B cell (primary cell): ENCODE data around the gene TMTC4. TPM values are rescaled to one million over a fixed set of nuclear protein-coding genes. Genes with fewer than 3 reads are reported as not detected.

ENCODE experiments used
- ATAC-seq: fragments of 200-7000 bp; cut with Tn5 transposase; one replicate; pipeline ENCODE4 v1.10.0; 2021; ENCODE audit warnings: low read depth, mild to moderate bottlenecking, moderate number of reproducible peaks, moderate library complexity
- CTCF ChIA-PET: fragments of 350-600 bp; sonication (Branson Sonifier 250); formaldehyde crosslinking; loops from one replicate; lab custom pipeline; 2021; ENCODE audit warnings: antibody characterized with exemption, inconsistent platforms; lab: Charles Lee
- POLR2A ChIA-PET: fragments of 350-600 bp; sonication (Branson Sonifier 250); formaldehyde crosslinking; loops from one replicate; lab custom pipeline; 2021; ENCODE audit warnings: antibody characterized with exemption; lab: Charles Lee
- DNase-seq: peaks from one replicate; pipeline ENCODE4 v3.0.0; 2013
- H2AFZ ChIP-seq: 2 replicates; pipeline ENCODE4 v1.6.1; 2012; ENCODE audit warnings: mild to moderate bottlenecking, low read depth, low read length; ENCODE audit not compliant: insufficient read depth, poor library complexity, severe bottlenecking
- H3K27ac ChIP-seq, 2 donors: 1 replicate in 1 of 2; 2 replicates in 1 of 2; pipeline ENCODE4 v1.5.1; 2012 to 2013; ENCODE audit warnings: low read length in 2 of 2, mild to moderate bottlenecking in 2 of 2, moderate library complexity in 1 of 2
- H3K27me3 ChIP-seq, 4 experiments: fragments of 200-600 bp in 1 of 4; sonication (generic) in 1 of 4; replicated peaks in 1 of 4; 1 replicate in 2 of 4; 2 replicates in 2 of 4; pipeline versions ENCODE4 v1.6.1 to v1.7.0; 2013 to 2016; ENCODE audit warnings: low read length in 3 of 4, mild to moderate bottlenecking in 2 of 4, mixed read lengths in 1 of 4, moderate library complexity in 1 of 4; ENCODE audit not compliant: insufficient read depth in 4 of 4, control insufficient read depth in 3 of 4; ENCODE audit errors: control extremely low read depth in 1 of 4
- H3K36me3 ChIP-seq, 2 experiments: replicated peaks in 1 of 2; 1 replicate in 1 of 2; 2 replicates in 1 of 2; pipeline versions ENCODE4 v1.6.1 to v1.7.1; 2013; ENCODE audit warnings: low read length in 1 of 2; ENCODE audit not compliant: insufficient read depth in 2 of 2, control insufficient read depth in 1 of 2; ENCODE audit errors: control extremely low read depth in 1 of 2, extremely low read depth in 1 of 2
- H3K4me1 ChIP-seq, 2 donors: fragments of 200-600 bp in 1 of 2; sonication (generic) in 1 of 2; 1 replicate in 1 of 2; 2 replicates in 1 of 2; pipeline versions ENCODE4 v1.5.1 to v1.6.1; 2013 to 2017; ENCODE audit warnings: low read length in 2 of 2; ENCODE audit not compliant: control insufficient read depth in 2 of 2, insufficient read depth in 2 of 2
- H3K4me2 ChIP-seq: replicated peaks from 2 replicates; pipeline ENCODE3; 2012; ENCODE audit warnings: mild to moderate bottlenecking, low read depth, low read length; ENCODE audit not compliant: poor library complexity, severe bottlenecking
- H3K4me3 ChIP-seq, 5 experiments: fragments of 200-600 bp in 1 of 5; sonication (generic) in 1 of 5; 1 replicate in 3 of 5; 2 replicates in 2 of 5; pipeline versions ENCODE4 v1.5.1 to v1.7.0; 2011 to 2016; ENCODE audit warnings: low read length in 4 of 5, mild to moderate bottlenecking in 4 of 5, low read depth in 2 of 5, control low read depth in 1 of 5, moderate library complexity in 1 of 5; ENCODE audit not compliant: insufficient read depth in 1 of 5; ENCODE audit errors: control extremely low read depth in 1 of 5, extremely low read depth in 1 of 5
- H3K79me2 ChIP-seq: fragments of 200-600 bp; sonication (generic); one replicate; pipeline ENCODE4 v1.6.0; 2016; ENCODE audit warnings: low read length; ENCODE audit not compliant: control insufficient read depth, insufficient read depth
- H3K9ac ChIP-seq: fragments of 200-600 bp; sonication (generic); 2 replicates; pipeline ENCODE4 v1.6.1; 2017; ENCODE audit warnings: mild to moderate bottlenecking, low read length, moderate library complexity
- H3K9me3 ChIP-seq, 3 donors: one replicate each; pipeline versions ENCODE4 v1.6.1 to v1.7.1; 2013; ENCODE audit warnings: low read length in 2 of 3; ENCODE audit not compliant: control insufficient read depth in 2 of 3, insufficient read depth in 1 of 3; ENCODE audit errors: control extremely low read depth in 1 of 3
- H4K20me1 ChIP-seq: 2 replicates; pipeline ENCODE4 v1.6.0; 2012; ENCODE audit warnings: mild to moderate bottlenecking, low read length; ENCODE audit not compliant: insufficient read depth, control insufficient read depth, poor library complexity, severe bottlenecking
- H3K27ac Mint-ChIP-seq: one replicate; pipeline ENCODE4 v1.8.0; 2021; ENCODE audit warnings: mixed read lengths
- H3K27me3 Mint-ChIP-seq: one replicate; pipeline ENCODE4 v1.8.0; 2021; ENCODE audit warnings: mixed read lengths
- H3K4me1 Mint-ChIP-seq: one replicate; pipeline ENCODE4 v1.8.0; 2021; ENCODE audit warnings: mixed read lengths
- H3K4me3 Mint-ChIP-seq: one replicate; pipeline ENCODE4 v1.8.0; 2021; ENCODE audit warnings: mixed read lengths
- H3K9me3 Mint-ChIP-seq: one replicate; pipeline ENCODE4 v1.8.0; 2022; ENCODE audit warnings: mixed read lengths; ENCODE audit not compliant: insufficient read depth
- EZH2 ChIP-seq: IDR thresholded peaks from 2 replicates; pipeline ENCODE4 v1.6.1; 2012; ENCODE audit warnings: borderline replicate concordance, low read depth, mild to moderate bottlenecking, moderate library complexity, low read length; ENCODE audit not compliant: insufficient read depth, poor library complexity, severe bottlenecking
- WGBS: methylation state at CpG from one replicate; pipeline ENCODE4 v1.1.5; 2013; ENCODE audit warnings: missing lambda C conversion rate; ENCODE audit not compliant: insufficient coverage; 5-methylcytosine and 5-hydroxymethylcytosine counted together
- intact Hi-C: fragments of 100-400 bp; cut with micrococcal nuclease; formaldehyde crosslinking; loops from one replicate; pipeline ENCODE4 v1.10.0; 2022
- polyA plus RNA-seq: library from polyadenylated mRNA; depleted of rRNA; stranded (reverse); fragments of >200 nt; gene quantifications from 2 replicates; pipeline ENCODE4 v1.2.3, GENCODE V29; 2012
- total RNA-seq, 2 donors: library from RNA; stranded (reverse); fragments of 120-200 nt in 1 of 2; gene quantifications; 1 replicate in 1 of 2; 2 replicates in 1 of 2; pipeline versions ENCODE4 v1.2.3 to v1.2.4, GENCODE V29; 2013 to 2022
- TF ChIP-seq, protein P1 (sequence below): fragments of 200-600 bp; IDR thresholded peaks from one replicate; pipeline ENCODE4 v1.8.0; 2022; ENCODE audit warnings: antibody characterized with exemption, mild to moderate bottlenecking

The TMTC4 gene
- total and polyA plus RNA-seq, 2 donors (not counting 1 experiment from before 2014, with no cell fraction given): 7.9 to 17.8 TPM

- intact Hi-C loops: no loop called here
- ATAC-seq (no peak), DNase-seq (no peak)
- TF ChIP-seq, protein P1, sequence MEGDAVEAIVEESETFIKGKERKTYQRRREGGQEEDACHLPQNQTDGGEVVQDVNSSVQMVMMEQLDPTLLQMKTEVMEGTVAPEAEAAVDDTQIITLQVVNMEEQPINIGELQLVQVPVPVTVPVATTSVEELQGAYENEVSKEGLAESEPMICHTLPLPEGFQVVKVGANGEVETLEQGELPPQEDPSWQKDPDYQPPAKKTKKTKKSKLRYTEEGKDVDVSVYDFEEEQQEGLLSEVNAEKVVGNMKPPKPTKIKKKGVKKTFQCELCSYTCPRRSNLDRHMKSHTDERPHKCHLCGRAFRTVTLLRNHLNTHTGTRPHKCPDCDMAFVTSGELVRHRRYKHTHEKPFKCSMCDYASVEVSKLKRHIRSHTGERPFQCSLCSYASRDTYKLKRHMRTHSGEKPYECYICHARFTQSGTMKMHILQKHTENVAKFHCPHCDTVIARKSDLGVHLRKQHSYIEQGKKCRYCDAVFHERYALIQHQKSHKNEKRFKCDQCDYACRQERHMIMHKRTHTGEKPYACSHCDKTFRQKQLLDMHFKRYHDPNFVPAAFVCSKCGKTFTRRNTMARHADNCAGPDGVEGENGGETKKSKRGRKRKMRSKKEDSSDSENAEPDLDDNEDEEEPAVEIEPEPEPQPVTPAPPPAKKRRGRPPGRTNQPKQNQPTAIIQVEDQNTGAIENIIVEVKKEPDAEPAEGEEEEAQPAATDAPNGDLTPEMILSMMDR: no peak
- TF ChIP-seq EZH2: no peak
- Mint-ChIP-seq H3K27ac (no peak overlapping the region), H3K27me3 (no peaks in the 10 kb centered on the region), H3K4me1 (no peaks in the 10 kb centered on the region), H3K4me3 (no peak overlapping the region), H3K9me3 (no peaks in the 10 kb centered on the region)
- Histone ChIP-seq H3K4me2 (no peak overlapping the region), H2AFZ (no peak overlapping the region), H3K4me3 (no peak overlapping the region), H3K9me3 (no peaks in the 10 kb centered on the region), H3K36me3 (peaks cover 0 to 30% of the 10 kb centered on the region in 2 experiments), H3K4me1 (no peaks in the 10 kb centered on the region), H4K20me1 (no peaks in the 10 kb centered on the region), H3K79me2 (no peaks in the 10 kb centered on the region), H3K27ac (no peak overlapping the region), H3K27me3 (no peaks in the 10 kb centered on the region), H3K9ac (no peak overlapping the region)
- ChIA-PET POLR2A (no interaction called here), CTCF (interaction anchor here (0.5 kb wide), 1 partner anchor 17 kb away, joined by 3 read pairs; no protein-coding TSS in a partner anchor)
- 89% methylated on average over 10 of the region's 16 CpGs for WGBS
Measured at GRCh38 chr13:100637380-100637779, 37.2 kb downstream of the TMTC4 start.

GRCh38 chr13:100636441-100636840 is 38.2 kb downstream of the TMTC4 start:
- H2AFZ ChIP-seq: no peak overlapping the region
- no peak overlapping the region for H3K4me3 ChIP-seq
- H3K4me2 ChIP-seq: no peak overlapping the region
- Mint-ChIP-seq H3K4me3 (no peak overlapping the region), H3K9me3 (no peaks in the 10 kb centered on the region), H3K27ac (no peak overlapping the region), H3K27me3 (no peaks in the 10 kb centered on the region), H3K4me1 (no peaks in the 10 kb centered on the region)
- TF ChIP-seq, protein P1: no peak
- ATAC-seq: no peak
- no peak overlapping the region for H3K9ac ChIP-seq
- 98% methylated on average over 4 of the region's 7 CpGs for WGBS
- H3K9me3 ChIP-seq: no peaks in the 10 kb centered on the region
- peaks cover 0 to 25% of the 10 kb centered on the region in 2 experiments for H3K36me3 ChIP-seq
- no peaks in the 10 kb centered on the region for H4K20me1 ChIP-seq
- CTCF ChIA-PET: no interaction called here
- H3K27me3 ChIP-seq: no peaks in the 10 kb centered on the region
- DNase-seq: no peak
- no peaks in the 10 kb centered on the region for H3K79me2 ChIP-seq
- intact Hi-C loops: no loop called here
- POLR2A ChIA-PET: no interaction called here
- no peak overlapping the region for H3K27ac ChIP-seq
- no peaks in the 10 kb centered on the region for H3K4me1 ChIP-seq
